Measurements from ENCODE around the gene SAMD7. TPM values are rescaled to one million over a fixed set of nuclear protein-coding genes. Genes with fewer than 3 reads are reported as not detected.

The SAMD7 gene
- total RNA-seq, 1 experiment from 2014 or later, result not detected

GRCh38 chr3:169954142-169954756, 42.9 kb downstream of the SAMD7 start:
- Histone ChIP-seq H3K27ac (ENCODE audit: low read length) (no peak overlapping the region), H3K9me3 (ENCODE audit: control insufficient read depth, insufficient read depth, low read depth, low read length) (no peaks in the 10 kb centered on the region), H3K36me3 (ENCODE audit: control insufficient read depth, insufficient read depth, low read length) (no peaks in the 10 kb centered on the region), H3K27me3 (ENCODE audit: control insufficient read depth, insufficient read depth, low read length) (peaks cover 16% of the 10 kb centered on the region), H3K4me1 (ENCODE audit: control insufficient read depth, insufficient read depth, low read length) (no peaks in the 10 kb centered on the region), H3K4me3 (ENCODE audit: low read depth in 2 of 2, low read length in 2 of 2) (no peak overlapping the region)
- in situ Hi-C loops (cut with HindIII; ENCODE audit: low pct_unique_long_range_greater_than_20kb, low sequenced_read_pairs) (no loop called here), intact Hi-C loops (cut with micrococcal nuclease; ENCODE audit: unreplicated experiment) (no loop called here)
- ATAC-seq (no peak), DNase-seq (ENCODE audit: low read depth, low spot score) (no peak)
- TF ChIP-seq POLR2AphosphoS5 (IDR thresholded peaks at IDR 0.05; ENCODE audit: low read depth, low read length), result no peak
- TF ChIP-seq, protein P1, sequence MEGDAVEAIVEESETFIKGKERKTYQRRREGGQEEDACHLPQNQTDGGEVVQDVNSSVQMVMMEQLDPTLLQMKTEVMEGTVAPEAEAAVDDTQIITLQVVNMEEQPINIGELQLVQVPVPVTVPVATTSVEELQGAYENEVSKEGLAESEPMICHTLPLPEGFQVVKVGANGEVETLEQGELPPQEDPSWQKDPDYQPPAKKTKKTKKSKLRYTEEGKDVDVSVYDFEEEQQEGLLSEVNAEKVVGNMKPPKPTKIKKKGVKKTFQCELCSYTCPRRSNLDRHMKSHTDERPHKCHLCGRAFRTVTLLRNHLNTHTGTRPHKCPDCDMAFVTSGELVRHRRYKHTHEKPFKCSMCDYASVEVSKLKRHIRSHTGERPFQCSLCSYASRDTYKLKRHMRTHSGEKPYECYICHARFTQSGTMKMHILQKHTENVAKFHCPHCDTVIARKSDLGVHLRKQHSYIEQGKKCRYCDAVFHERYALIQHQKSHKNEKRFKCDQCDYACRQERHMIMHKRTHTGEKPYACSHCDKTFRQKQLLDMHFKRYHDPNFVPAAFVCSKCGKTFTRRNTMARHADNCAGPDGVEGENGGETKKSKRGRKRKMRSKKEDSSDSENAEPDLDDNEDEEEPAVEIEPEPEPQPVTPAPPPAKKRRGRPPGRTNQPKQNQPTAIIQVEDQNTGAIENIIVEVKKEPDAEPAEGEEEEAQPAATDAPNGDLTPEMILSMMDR (IDR thresholded peaks at IDR 0.05), result no peak
- TF ChIP-seq TCF7L2 (IDR thresholded peaks at IDR 0.05; ENCODE audit: low read depth, low read length), result no peak
- no TSS peak for BruUV-seq (replicated peaks)
- CTCF ChIA-PET, result no interaction called here
- POLR2A ChIA-PET, result no interaction called here

- Histone ChIP-seq H3K36me3 (ENCODE audit: control insufficient read depth, insufficient read depth, low read length) (no peaks in the 10 kb centered on the region), H3K27me3 (ENCODE audit: control insufficient read depth, insufficient read depth, low read length) (peaks cover 13% of the 10 kb centered on the region), H3K27ac (ENCODE audit: low read length) (no peak overlapping the region), H3K4me1 (ENCODE audit: control insufficient read depth, insufficient read depth, low read length) (no peaks in the 10 kb centered on the region), H3K9me3 (ENCODE audit: control insufficient read depth, insufficient read depth, low read depth, low read length) (no peaks in the 10 kb centered on the region), H3K4me3 (ENCODE audit: low read depth in 2 of 2, low read length in 2 of 2) (no peak overlapping the region)
- in situ Hi-C loops (cut with HindIII; ENCODE audit: low pct_unique_long_range_greater_than_20kb, low sequenced_read_pairs) (no loop called here), intact Hi-C loops (cut with micrococcal nuclease; ENCODE audit: unreplicated experiment) (no loop called here)
- no peak for ATAC-seq
- BruUV-seq (replicated peaks), result no TSS peak
- CTCF ChIA-PET, result no interaction called here
- POLR2A ChIA-PET, result no interaction called here
- DNase-seq (ENCODE audit: low read depth, low spot score), result no peak
- TF ChIP-seq POLR2AphosphoS5 (IDR thresholded peaks at IDR 0.05; ENCODE audit: low read depth, low read length) (no peak), REST (IDR thresholded peaks at IDR 0.05; ENCODE audit: insufficient read depth in 1 of 2, low read depth in 2 of 2, low read length in 1 of 2) (no peak), TCF7L2 (IDR thresholded peaks at IDR 0.05; ENCODE audit: low read depth, low read length) (no peak), SIN3A (IDR thresholded peaks at IDR 0.05; ENCODE audit: borderline replicate concordance, insufficient read depth, low read depth, low read length) (no peak)
- TF ChIP-seq, protein P1 (IDR thresholded peaks at IDR 0.05), result no peak
Measured at GRCh38 chr3:169955406-169955805, 44.0 kb downstream of the SAMD7 start.
